Lung (tissue), 12 donors: ENCODE results near the gene RALGPS2. TPM values are rescaled to one million over a fixed set of nuclear protein-coding genes. Genes with fewer than 3 reads are reported as not detected.

Experiments
- ATAC-seq: fragments of 200-7000 bp; cut with Tn5 transposase; one replicate; pipeline ENCODE4 v1.9.1; 2020; ENCODE audit warnings: moderate number of reproducible peaks; ENCODE audit not compliant: insufficient read depth, low FRiP score
- DNase-seq, 3 donors: peaks; one replicate each; pipeline ENCODE4 v3.0.0-alpha.2; 2013 to 2017
- H3K27ac ChIP-seq, 2 donors: one replicate each; pipeline ENCODE4 v1.5.1; 2013; ENCODE audit warnings: mild to moderate bottlenecking in 2 of 2, moderate library complexity in 2 of 2, control low read depth in 1 of 2, inconsistent platforms in 1 of 2, low read depth in 1 of 2, low read length in 1 of 2
- H3K27me3 ChIP-seq, 3 donors: one replicate each; pipeline ENCODE4 v1.5.1; 2013; ENCODE audit warnings: low read length in 2 of 3; ENCODE audit not compliant: control insufficient read depth in 3 of 3, insufficient read depth in 3 of 3
- H3K36me3 ChIP-seq, 4 donors: one replicate each; pipeline ENCODE4 v1.5.1; 2013; ENCODE audit warnings: low read length in 4 of 4, mild to moderate bottlenecking in 1 of 4, moderate library complexity in 1 of 4; ENCODE audit not compliant: control insufficient read depth in 4 of 4, insufficient read depth in 4 of 4
- H3K4me1 ChIP-seq, 5 donors: one replicate each; pipeline ENCODE4 v1.5.1; 2013; ENCODE audit warnings: low read length in 5 of 5, mild to moderate bottlenecking in 2 of 5, moderate library complexity in 1 of 5; ENCODE audit not compliant: control insufficient read depth in 5 of 5, insufficient read depth in 5 of 5
- H3K4me3 ChIP-seq: one replicate; pipeline ENCODE4 v1.5.1; 2013; ENCODE audit warnings: mild to moderate bottlenecking, control low read depth, moderate library complexity
- H3K9ac ChIP-seq, 2 donors: one replicate each; pipeline ENCODE4 v1.5.1; 2013; ENCODE audit warnings: low read length in 2 of 2, control low read depth in 1 of 2; ENCODE audit not compliant: insufficient read depth in 1 of 2
- H3K9me3 ChIP-seq, 4 donors: one replicate each; pipeline ENCODE4 v1.5.1; 2013; ENCODE audit warnings: low read length in 3 of 4, mild to moderate bottlenecking in 1 of 4, moderate library complexity in 1 of 4; ENCODE audit not compliant: control insufficient read depth in 4 of 4, insufficient read depth in 3 of 4
- WGBS, 2 donors: extraction: QIAGEN DNeasy Blood & Tissue Kit; methylation state at CpG; one replicate each; pipeline ENCODE4 v1.1.7; 2013; 5-methylcytosine and 5-hydroxymethylcytosine counted together
- polyA plus RNA-seq, 2 donors: library from polyadenylated mRNA; stranded (reverse); fragments of 200-250 nt; gene quantifications; one replicate each; pipeline ENCODE4 v1.2.1, GENCODE V29; 2013
- total RNA-seq, 2 donors: library from RNA; depleted of rRNA in 1 of 2; stranded (reverse); fragments of >200 nt in 1 of 2; gene quantifications; one replicate each; pipeline ENCODE4 v1.2.1, GENCODE V29; 2014 to 2021
- TF ChIP-seq, protein P1 (sequence below): IDR thresholded peaks from 2 replicates; pipeline ENCODE4 v1.5.1; 2012; ENCODE audit warnings: mild to moderate bottlenecking; ENCODE audit errors: control extremely low read depth, extremely low read depth
- donor health status: control.
- donor health status: control.
- donor health status: Bipolar disorder and iron deficiency.
- donor health status: healthy.
- donor health status: DM: yes; HTN: yes; CAD: no.

Gene RALGPS2
- total and polyA plus RNA-seq, 4 donors = 1.2 to 33.2 (median 5.1) TPM

GRCh38 chr1:178692564-178693327, 32.3 kb upstream of the RALGPS2 start:
- H3K27ac ChIP-seq = no peak overlapping the region
- no peaks in the 10 kb centered on the region for H3K9me3 ChIP-seq
- WGBS, 2 donors = 57 to 78% methylated on average over 5 of the region's 5 CpGs
- DNase-seq = no peak
- H3K27me3 ChIP-seq = no peaks in the 10 kb centered on the region
- H3K9ac ChIP-seq = no peak overlapping the region
- no peak overlapping the region for H3K4me3 ChIP-seq
- H3K4me1 ChIP-seq = peaks cover 0 to 5% (median 0%) of the 10 kb centered on the region in 5 donors
- no peaks in the 10 kb centered on the region for H3K36me3 ChIP-seq
- no peak for ATAC-seq
- TF ChIP-seq, protein P1, sequence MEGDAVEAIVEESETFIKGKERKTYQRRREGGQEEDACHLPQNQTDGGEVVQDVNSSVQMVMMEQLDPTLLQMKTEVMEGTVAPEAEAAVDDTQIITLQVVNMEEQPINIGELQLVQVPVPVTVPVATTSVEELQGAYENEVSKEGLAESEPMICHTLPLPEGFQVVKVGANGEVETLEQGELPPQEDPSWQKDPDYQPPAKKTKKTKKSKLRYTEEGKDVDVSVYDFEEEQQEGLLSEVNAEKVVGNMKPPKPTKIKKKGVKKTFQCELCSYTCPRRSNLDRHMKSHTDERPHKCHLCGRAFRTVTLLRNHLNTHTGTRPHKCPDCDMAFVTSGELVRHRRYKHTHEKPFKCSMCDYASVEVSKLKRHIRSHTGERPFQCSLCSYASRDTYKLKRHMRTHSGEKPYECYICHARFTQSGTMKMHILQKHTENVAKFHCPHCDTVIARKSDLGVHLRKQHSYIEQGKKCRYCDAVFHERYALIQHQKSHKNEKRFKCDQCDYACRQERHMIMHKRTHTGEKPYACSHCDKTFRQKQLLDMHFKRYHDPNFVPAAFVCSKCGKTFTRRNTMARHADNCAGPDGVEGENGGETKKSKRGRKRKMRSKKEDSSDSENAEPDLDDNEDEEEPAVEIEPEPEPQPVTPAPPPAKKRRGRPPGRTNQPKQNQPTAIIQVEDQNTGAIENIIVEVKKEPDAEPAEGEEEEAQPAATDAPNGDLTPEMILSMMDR = no peak

GRCh38 chr1:178693366-178693765, 31.7 kb upstream of the RALGPS2 start:
- WGBS, 2 donors = 54 to 88% methylated on average over 2 of the region's 2 CpGs
- ATAC-seq (no peak), DNase-seq (peak in 1 of 3 donors; percentile 46)
- TF ChIP-seq, protein P1 = no peak
- no peak overlapping the region for H3K27ac ChIP-seq
- H3K9me3 ChIP-seq = no peaks in the 10 kb centered on the region
- no peak overlapping the region for H3K4me3 ChIP-seq
- H3K27me3 ChIP-seq = no peaks in the 10 kb centered on the region
- no peaks in the 10 kb centered on the region for H3K36me3 ChIP-seq
- no peak overlapping the region for H3K9ac ChIP-seq
- H3K4me1 ChIP-seq = peaks cover 0 to 5% (median 0%) of the 10 kb centered on the region in 5 donors

DNA sequence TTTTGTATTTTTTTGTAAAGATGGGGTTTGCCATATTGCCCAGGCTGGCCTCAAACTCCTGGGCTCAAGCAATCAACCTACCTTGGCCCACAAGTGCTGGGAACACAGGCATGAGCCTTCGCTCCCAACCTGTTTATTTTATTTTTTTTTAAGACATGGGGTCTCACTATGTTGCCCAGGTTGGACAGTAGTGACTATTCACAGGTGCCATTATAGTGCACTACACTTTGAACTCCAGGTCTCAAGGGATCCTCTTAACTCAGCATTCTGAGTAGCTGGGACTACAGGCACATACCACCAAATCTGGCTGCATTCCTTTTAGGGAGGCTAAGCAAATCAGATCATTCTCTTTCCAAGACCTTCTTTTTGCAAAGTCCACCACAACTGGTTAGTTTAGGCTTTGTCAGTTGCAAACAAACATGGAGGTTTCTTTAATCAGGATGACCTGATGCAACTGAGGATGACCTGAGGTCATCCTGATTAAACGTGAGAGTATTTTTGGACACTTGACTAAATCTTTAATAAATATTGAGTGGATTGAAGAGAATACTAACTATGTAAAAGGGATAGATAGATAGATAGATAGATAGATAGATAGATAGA, 30.0 kb upstream of the RALGPS2 start:
- ATAC-seq (no peak), DNase-seq (peak in 1 of 3 donors; percentile 30)
- H3K9ac ChIP-seq = no peak overlapping the region
- 79 to 90% methylated on average over 2 of the region's 2 CpGs for WGBS, 2 donors
- TF ChIP-seq, protein P1 = no peak
- H3K27me3 ChIP-seq = no peaks in the 10 kb centered on the region
- H3K4me3 ChIP-seq = no peak overlapping the region
- H3K4me1 ChIP-seq = peaks cover 0 to 5% (median 0%) of the 10 kb centered on the region in 5 donors
- no peaks in the 10 kb centered on the region for H3K9me3 ChIP-seq
- H3K27ac ChIP-seq = no peak overlapping the region
- no peaks in the 10 kb centered on the region for H3K36me3 ChIP-seq
